Fibroblast of lung (primary cell): ENCODE results near the gene TYW1. TPM values are rescaled to one million over a fixed set of nuclear protein-coding genes. Genes with fewer than 3 reads are reported as not detected.
"Not testable (repeated sequence)": the region's sequence is repeated elsewhere in the genome, so short reads cannot be mapped to it uniquely, and the experiment has no call there.

Source experiments
- DNase-seq, 2 donors: peaks; one replicate each; pipeline versions ENCODE4 v3.0.0 to v3.0.0-alpha.2; 2010; ENCODE audit warnings: low read depth in 2 of 2
- H2AFZ ChIP-seq: 2 replicates; pipeline ENCODE4 v1.5.1; 2012; ENCODE audit warnings: low read length, control low read depth, inconsistent platforms
- H3K27ac ChIP-seq: 2 replicates; pipeline ENCODE4 v1.5.1; 2011; ENCODE audit warnings: low read length, control low read depth; ENCODE audit not compliant: insufficient read depth
- H3K27me3 ChIP-seq: 2 replicates; pipeline ENCODE4 v1.5.1; 2011; ENCODE audit warnings: mild to moderate bottlenecking, low read length; ENCODE audit not compliant: control insufficient read depth, insufficient read depth
- H3K36me3 ChIP-seq: 2 replicates; pipeline ENCODE4 v1.5.1; 2011; ENCODE audit warnings: low read length; ENCODE audit not compliant: control insufficient read depth, insufficient read depth
- H3K4me1 ChIP-seq: 2 replicates; pipeline ENCODE4 v1.5.1; 2011; ENCODE audit warnings: low read length; ENCODE audit not compliant: control insufficient read depth, insufficient read depth; ENCODE audit errors: extremely low read depth
- H3K4me2 ChIP-seq: 2 replicates; pipeline ENCODE4 v1.5.1; 2011; ENCODE audit warnings: low read length, control low read depth; ENCODE audit not compliant: insufficient read depth; ENCODE audit errors: extremely low read depth
- H3K4me3 ChIP-seq, 4 experiments: fragments of 200-600 bp in 1 of 4; sonication (generic) in 1 of 4; replicated peaks in 1 of 4; 2 replicates each; pipeline ENCODE4 v1.5.1; 2011 to 2016; ENCODE audit warnings: low read length in 4 of 4, low read depth in 3 of 4, mild to moderate bottlenecking in 3 of 4, control low read depth in 2 of 4, inconsistent platforms in 1 of 4, mixed read lengths in 1 of 4; ENCODE audit not compliant: insufficient read depth in 1 of 4; ENCODE audit errors: control extremely low read depth in 1 of 4
- H3K79me2 ChIP-seq: 2 replicates; pipeline ENCODE4 v1.5.1; 2012; ENCODE audit warnings: mild to moderate bottlenecking, low read length, inconsistent platforms; ENCODE audit not compliant: control insufficient read depth, insufficient read depth
- H3K9ac ChIP-seq: 2 replicates; pipeline ENCODE4 v1.5.1; 2011; ENCODE audit warnings: mild to moderate bottlenecking, low read length, control low read depth; ENCODE audit not compliant: insufficient read depth
- H3K9me3 ChIP-seq: 2 replicates; pipeline ENCODE4 v1.5.1; 2012; ENCODE audit warnings: low read depth, low read length; ENCODE audit not compliant: control insufficient read depth, insufficient read depth
- H4K20me1 ChIP-seq: 2 replicates; pipeline ENCODE4 v1.5.1; 2011; ENCODE audit warnings: low read length; ENCODE audit not compliant: control insufficient read depth, insufficient read depth; ENCODE audit errors: extremely low read depth
- CTCF ChIP-seq, 2 donors: IDR thresholded peaks in 1 of 2; conservative IDR thresholded peaks in 1 of 2; 1 replicate in 1 of 2; 2 replicates in 1 of 2; pipeline ENCODE4 v1.5.1; 2011 to 2012; ENCODE audit warnings: low read length in 2 of 2, control low read depth in 1 of 2, inconsistent platforms in 1 of 2, low read depth in 1 of 2, mild to moderate bottlenecking in 1 of 2
- EZH2 ChIP-seq: IDR thresholded peaks from 2 replicates; pipeline ENCODE4 v1.5.1; 2012; ENCODE audit warnings: low read length, control low read depth, mild to moderate bottlenecking; ENCODE audit errors: missing control alignments
- polyA plus RNA-seq, 2 donors: library from polyadenylated mRNA; depleted of rRNA in 1 of 2; stranded (reverse) in 1 of 2; unstranded in 1 of 2; fragments of >200 nt; gene quantifications; 2 replicates each; pipeline ENCODE4 v1.2.1, GENCODE V29; 2011 to 2012; ENCODE audit warnings: missing spikeins in 1 of 2
- total RNA-seq: library from RNA; depleted of rRNA; stranded (reverse); fragments of >200 nt; gene quantifications from 2 replicates; pipeline ENCODE4 v1.2.1, GENCODE V29; 2014

The TYW1 gene
- total and polyA plus RNA-seq, 2 donors (not counting 1 experiment from before 2014, with no cell fraction given) = 16.7 to 25.1 TPM

GRCh38 chr7:67100956-67101361 lies 104.3 kb downstream of the TYW1 start:
- Histone ChIP-seq H3K9me3 (no peaks in the 10 kb centered on the region), H3K27me3 (no peaks in the 10 kb centered on the region), H3K36me3 (no peaks in the 10 kb centered on the region), H3K4me3 (no peak overlapping the region), H3K4me1 (no peaks in the 10 kb centered on the region), H2AFZ (no peak overlapping the region), H4K20me1 (no peaks in the 10 kb centered on the region), H3K79me2 (no peaks in the 10 kb centered on the region), H3K4me2 (no peak overlapping the region), H3K27ac (no peak overlapping the region), H3K9ac (no peak overlapping the region)
- TF ChIP-seq CTCF (conservative IDR thresholded peaks at IDR 0.05 in 1 of 2, IDR thresholded peaks at IDR 0.05 in 1 of 2; ENCODE audit: low read depth in 1 of 2, low read length in 2 of 2) = no peak
- TF ChIP-seq EZH2 = no peak
- DNase-seq = peak in 1 of 2 donors; percentile 8

- H3K4me2 ChIP-seq, H4K20me1 ChIP-seq, H3K27me3 ChIP-seq, DNase-seq, H3K9me3 ChIP-seq, H3K79me2 ChIP-seq, H3K9ac ChIP-seq, H2AFZ ChIP-seq, H3K27ac ChIP-seq, H3K4me1 ChIP-seq, H3K36me3 ChIP-seq, H3K4me3 ChIP-seq: not testable (repeated sequence)
Observed at GRCh38 chr7:67104937-67105336, 108.3 kb downstream of the TYW1 start.

- H3K4me1 ChIP-seq = no peaks in the 10 kb centered on the region
- H2AFZ ChIP-seq = no peak overlapping the region
- no peaks in the 10 kb centered on the region for H4K20me1 ChIP-seq
- no peaks in the 10 kb centered on the region for H3K36me3 ChIP-seq
- H3K79me2 ChIP-seq = no peaks in the 10 kb centered on the region
- H3K27me3 ChIP-seq = no peaks in the 10 kb centered on the region
- no peaks in the 10 kb centered on the region for H3K9me3 ChIP-seq
- no peak overlapping the region for H3K9ac ChIP-seq
- no peak overlapping the region for H3K4me2 ChIP-seq
- no peak overlapping the region for H3K27ac ChIP-seq
- peak in 1 of 2 donors; percentile 60 for DNase-seq
- no peak overlapping the region for H3K4me3 ChIP-seq
- TF ChIP-seq CTCF (conservative IDR thresholded peaks at IDR 0.05 in 1 of 2, IDR thresholded peaks at IDR 0.05 in 1 of 2; ENCODE audit: low read depth in 1 of 2, low read length in 2 of 2) = no peak
- TF ChIP-seq EZH2 = no peak
Observed at GRCh38 chr7:67105377-67105776, 108.7 kb downstream of the TYW1 start.

DNA sequence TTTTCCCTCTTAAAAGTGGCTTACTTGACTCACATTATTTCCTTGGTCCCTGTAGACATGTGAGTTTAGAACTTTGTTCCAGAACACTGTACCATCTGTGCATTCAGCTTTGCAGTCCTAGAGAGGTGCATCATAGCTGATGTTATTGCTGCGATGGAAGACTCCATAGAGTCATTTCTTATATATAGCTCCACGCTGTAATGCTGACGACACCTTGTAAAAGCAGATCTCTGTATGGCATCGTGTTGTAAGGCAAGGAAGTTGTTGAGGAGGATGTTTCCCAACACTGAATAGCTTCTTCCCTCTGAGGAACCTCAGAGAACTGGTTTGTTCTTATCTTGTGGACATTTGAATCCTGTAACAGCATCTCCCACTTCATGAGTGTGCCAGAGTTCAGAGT lies 109.6 kb downstream of the TYW1 start:
- H3K4me3 ChIP-seq, DNase-seq, H3K9me3 ChIP-seq, H3K4me2 ChIP-seq, H4K20me1 ChIP-seq, H3K36me3 ChIP-seq, H2AFZ ChIP-seq, H3K9ac ChIP-seq, H3K79me2 ChIP-seq, H3K4me1 ChIP-seq, H3K27ac ChIP-seq, H3K27me3 ChIP-seq: not testable (repeated sequence)

DNA sequence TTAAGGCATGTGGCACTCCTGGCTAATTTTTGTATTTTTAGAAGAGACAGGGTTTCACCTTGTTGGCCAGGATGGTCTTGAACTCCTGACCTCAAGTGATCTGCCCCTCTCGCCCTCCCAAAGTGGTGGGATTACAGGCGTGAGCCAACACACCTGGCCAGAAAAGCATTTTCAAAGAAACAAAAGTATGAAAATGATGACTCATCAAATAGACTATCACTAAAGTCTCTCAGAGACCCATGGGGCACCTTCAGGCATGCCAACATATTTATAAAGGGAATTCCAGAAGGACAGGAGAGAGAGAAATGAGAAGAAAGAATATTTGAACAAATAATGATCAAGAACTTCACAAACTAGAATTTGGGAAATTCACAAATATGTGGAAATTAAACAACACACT lies 114.7 kb downstream of the TYW1 start:
- not testable (repeated sequence) for H3K36me3 ChIP-seq, H3K9me3 ChIP-seq, H3K4me2 ChIP-seq, H3K4me3 ChIP-seq, H2AFZ ChIP-seq, DNase-seq, H3K79me2 ChIP-seq, H3K9ac ChIP-seq, H3K27ac ChIP-seq, H3K27me3 ChIP-seq, H4K20me1 ChIP-seq, H3K4me1 ChIP-seq
